Iris pigment epithelial cell (primary cell): Measurements from ENCODE around the gene PRKCA.

Experiments used
- DNase-seq: peaks from one replicate; pipeline ENCODE4 v3.0.0-alpha.2; 2011; ENCODE audit warnings: low read depth

The PRKCA gene

DNA sequence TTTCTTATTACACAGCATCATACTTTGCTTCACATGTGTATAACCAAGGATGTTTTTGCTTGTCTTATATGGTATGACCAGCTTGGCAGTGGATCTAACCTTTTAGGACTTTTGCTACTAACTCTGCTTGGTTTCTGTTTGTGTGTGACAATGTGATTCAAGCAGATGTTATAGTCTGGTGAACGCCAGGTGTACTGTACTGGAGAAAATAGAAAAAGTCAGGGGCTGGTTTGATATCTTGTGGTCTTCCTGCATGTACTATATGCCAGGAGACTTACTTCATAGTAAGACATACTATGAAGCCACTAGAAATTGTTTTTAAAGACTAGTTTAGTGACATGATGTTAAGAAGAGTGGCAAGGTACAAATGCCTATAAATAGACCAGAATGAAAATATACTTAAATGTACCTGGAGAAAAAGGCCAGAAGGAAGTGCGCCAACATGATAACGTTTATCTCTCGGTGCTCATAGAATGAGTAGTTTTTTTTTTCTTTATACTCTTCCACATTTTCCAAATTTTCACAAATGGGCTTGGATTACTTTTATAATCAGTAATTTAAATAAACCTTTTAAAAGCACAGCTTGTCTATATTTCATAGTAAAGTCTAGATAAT, 112.3 kb downstream of the PRKCA start:
- DNase-seq, result no peak

DNA sequence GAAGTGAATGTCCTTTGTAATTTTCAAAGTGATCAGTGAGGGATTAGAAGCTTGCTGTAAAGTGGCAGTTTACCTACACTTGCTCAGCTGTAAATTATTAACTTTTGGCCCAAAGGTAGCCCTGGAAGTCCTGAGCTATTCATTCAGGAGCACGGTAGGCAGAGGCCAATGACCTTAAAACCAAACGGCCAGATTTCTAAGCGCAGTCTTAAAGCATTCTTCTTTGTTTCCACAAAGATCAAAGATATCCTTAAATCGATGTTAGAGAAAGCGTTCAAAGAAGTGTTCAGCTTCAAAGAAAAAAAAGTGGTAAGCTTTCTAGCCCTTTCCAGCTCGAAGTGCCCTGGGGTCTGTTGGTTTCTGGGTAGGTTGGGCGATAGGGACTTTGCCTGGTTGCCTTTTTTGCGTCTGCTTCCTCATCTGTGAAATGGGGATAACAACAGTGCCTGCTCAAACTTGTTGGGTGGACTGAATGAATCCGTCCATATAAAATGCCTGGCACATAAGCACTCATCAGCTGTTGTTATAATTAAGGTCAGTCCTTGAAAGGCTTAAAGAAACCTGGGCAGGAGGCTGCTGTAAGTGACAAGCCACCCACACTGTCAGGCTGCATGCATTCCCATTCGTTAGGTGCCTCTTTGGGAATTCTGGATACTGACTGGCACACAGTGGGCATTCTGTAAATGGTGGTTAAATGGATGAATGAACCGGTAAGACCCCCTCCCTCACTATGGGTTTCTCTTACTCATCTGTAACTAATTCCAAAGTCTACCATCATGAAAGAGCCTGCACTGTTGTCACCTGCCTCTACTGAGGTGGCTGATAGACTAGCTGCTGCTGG, 113.2 kb downstream of the PRKCA start:
- no peak for DNase-seq

DNA sequence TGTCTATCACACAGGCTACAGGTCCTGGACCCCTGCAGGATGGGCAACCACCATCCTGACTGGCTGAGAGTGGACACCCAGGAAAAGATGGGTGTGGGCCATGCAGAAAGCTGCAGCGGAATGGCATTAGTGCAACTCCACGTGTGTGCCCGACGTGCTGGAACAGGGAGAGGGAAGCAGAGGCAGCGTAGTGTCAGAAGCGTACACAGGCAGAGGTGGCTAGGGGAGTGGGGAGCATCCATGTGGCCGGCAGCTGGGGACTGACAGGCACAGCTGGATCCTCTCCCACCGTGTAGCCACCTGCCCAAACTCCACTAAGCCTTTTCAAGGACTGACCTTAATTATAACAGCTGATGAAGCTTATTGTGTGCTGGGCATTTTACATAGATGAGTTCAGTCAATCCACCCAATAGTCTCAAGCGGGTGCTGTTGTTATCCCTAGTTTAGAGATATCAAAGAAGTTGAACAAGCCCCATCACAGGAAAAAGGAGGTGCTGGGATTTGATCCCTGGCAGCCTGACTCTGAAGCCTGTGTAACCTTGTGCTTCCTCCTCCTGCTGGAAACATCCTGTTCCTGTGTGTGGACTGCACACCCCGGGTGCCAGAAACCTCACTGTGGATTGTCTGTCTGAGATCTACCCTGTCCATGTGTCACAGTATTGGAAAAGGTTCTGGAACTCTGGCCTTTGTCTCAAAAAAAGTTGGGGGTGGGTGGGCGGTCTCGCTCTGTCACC, 114.0 kb downstream of the PRKCA start:
- no peak for DNase-seq

DNA sequence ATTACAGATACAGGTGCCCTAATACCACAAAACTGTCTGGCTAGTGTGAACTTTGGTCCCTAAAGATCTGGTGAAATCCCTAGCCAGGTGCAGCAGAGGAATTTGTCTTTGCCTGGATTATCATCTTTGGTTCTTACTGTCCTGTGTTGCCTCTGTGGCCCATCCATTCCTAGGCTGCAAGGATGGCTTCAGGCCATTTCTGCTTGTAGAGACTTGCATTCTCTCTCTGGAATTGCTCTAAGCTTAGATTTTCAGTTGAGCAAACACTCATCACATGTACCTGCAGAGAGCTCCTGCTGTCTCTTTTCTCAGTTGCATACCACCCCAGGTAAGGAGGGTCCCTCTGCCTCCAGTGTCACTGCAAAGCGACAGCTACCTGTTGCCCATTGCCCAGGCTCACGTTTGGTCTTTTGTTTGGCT, 114.9 kb downstream of the PRKCA start:
- DNase-seq, result no peak

DNA sequence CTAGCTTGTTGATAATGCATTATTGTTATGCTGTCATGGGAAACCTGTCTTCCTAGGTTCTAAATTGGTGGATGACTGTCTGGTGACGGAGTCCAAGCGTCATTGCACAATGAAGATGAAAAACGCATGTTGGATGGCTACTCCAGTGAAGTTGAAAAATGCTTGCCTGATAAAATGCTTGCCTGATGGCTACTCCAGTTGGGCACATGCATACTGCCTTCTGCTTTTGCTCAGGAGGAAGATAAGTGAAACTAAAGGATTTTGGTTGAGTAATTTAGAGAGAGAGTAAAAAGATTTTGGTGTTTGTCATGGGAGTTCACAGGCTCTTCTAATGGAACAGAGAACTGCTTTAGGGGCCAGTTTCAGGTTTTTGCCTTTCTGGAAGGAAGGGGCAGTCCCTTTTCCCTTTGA, 118.6 kb downstream of the PRKCA start:
- peak; percentile 40 for DNase-seq

DNA sequence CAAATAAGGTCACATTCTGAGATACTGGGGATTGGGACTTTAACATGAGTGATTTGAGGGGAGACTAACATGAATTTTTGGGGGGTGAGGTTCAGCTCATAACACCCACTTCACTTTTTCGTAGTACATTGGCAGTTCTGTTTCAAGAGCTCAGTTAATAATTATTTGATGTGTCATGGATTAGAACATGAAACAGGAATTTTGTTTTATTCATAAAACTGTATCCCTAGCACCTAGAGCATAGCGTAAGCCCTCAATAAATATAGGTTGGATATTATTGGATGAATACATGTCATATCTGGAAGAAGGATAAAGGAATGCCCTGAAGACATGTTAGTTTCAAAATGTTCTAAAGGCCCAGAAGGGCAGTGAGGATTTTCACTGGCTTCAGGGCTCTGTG, 119.8 kb downstream of the PRKCA start:
- DNase-seq, result peak; percentile 48

DNA sequence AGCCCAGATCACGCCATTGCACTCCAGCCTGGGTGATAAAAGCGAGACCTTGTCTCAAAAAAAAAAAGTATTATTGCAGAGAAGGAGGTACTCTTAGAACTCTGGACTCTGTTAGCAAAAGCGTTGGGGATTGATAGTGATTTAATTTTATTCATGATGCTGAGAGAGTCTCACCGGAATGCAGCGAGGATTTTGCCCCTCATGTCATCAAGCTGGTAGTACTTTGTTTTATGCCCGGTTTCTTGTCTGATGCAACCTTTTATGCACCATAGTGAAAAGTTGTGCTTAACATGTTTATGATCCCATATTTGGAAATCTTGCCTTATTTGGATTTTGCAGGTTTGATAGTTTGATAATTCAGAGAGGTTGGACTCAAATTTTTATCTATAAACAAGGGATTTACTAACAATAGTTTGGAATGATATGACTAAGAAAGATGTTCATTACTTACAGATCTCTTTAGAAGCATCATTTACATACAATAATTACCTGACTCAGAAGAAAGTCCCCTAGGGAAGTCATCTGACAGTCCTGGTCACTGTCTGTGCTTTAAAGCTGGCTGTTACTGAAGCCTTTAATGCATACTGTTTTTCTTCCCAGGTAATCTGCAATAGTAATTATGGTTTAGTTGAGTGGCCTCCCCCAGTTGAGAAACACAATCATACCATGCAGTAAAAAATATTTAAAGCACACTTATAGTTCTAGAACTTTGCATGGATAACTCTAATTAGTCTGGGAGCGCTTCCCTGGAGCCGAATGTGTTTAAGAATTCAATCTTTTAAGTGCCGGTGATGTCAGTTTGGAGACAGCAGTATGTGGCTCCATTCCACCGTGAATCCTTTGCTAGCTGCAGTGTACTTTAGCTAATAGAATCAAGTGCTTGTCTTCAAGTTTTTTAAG, 120.9 kb downstream of the PRKCA start:
- DNase-seq, result no peak

DNA sequence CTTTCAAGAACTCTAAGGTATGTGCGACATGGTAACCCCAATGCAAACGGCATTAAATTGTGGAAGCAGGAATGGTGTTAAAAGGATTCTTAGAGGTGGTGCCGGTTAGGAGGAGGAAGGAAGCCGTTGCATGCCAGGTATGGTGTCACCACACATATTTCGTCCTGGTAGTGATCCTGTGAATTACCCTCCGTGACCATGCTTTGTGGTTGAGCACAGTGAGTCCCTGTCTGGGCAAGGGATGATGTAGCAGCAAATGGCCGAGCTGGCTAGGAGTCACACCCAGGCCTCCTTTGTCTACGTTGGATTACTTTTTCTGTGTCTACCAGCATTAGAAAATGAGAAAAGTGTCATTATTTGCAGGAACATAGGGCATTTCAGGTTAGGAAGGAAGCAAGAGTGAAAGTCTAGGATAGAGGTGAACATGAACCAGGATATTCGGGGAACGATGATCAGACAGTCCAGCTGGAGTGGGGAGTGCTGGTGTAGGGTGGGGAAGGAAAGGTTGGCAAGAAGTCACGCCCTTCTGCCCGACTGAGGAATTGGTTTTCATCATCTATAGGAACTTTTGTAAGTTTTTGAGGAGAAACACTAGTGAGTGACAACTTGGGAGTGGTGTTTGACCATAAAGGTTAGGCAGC, 123.5 kb downstream of the PRKCA start:
- DNase-seq, result no peak

DNA sequence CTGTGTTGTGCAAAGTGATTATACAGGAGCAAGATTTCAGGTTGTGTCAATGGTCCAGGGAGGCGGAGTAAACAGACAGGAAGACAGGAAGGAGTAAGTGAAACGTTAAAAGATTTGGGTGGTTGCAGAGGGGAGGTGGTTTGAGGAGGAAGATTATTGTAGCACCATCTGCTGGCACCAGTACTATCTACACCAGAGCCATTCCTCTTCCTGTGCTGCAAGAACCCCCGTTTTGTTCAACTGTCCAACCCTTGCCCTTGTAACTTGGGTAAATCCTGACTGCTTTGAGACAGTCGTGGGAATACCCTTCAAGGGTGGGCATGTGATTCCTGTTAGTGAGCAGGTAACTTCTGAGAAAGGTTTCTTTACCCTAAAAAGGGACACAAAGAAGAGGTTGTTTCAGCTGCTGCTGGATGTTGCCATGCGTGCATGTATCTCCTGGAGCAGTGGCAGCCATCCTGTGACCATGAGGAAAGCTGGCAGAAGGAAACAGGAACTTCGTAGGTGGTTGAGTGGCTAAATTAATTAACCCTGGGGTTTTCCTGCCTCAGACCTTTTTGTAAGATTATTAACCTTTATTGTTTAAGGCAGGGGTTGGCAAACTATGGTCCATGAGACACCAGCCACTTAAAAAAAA, 124.1 kb downstream of the PRKCA start:
- DNase-seq, result peak; percentile 46

DNA sequence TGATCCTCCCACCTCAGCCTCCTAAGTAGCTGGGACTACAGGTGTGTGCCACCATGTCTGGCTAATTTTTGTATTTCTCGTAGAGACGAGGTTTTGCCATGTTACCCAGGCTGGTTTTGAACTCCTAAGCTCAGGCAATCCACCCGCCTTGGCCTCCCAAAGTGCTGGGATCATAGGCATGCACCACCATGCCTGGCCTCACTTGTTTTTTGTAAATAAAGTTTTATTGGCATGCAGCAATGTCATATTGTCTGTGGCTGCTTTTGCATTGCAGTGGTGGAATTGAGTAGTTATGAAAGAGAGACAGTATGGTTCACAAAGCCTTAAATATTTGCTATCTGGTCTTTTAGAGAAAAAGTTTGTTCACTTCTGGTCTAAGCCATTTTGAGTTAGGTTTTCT, 124.7 kb downstream of the PRKCA start:
- no peak for DNase-seq

DNA sequence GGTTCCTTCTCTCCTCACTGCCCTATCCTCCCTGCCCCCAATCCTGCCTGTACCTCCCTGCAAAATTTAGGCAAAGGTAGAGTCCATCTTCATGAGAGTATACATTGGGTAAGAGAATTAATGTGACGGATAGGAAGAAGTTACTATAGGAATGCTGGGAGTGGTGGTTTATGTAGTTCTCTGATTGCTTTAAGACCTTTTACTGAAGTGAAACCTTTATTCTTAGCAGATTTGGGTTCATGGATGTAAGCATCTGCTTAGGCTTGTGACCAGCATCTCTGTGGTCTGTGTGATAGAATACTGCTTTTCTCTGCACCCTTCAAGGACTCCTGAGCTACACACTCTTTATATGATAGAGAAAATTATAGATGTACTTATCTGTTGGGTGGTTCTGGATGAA, 127.3 kb downstream of the PRKCA start:
- DNase-seq, result no peak

DNA sequence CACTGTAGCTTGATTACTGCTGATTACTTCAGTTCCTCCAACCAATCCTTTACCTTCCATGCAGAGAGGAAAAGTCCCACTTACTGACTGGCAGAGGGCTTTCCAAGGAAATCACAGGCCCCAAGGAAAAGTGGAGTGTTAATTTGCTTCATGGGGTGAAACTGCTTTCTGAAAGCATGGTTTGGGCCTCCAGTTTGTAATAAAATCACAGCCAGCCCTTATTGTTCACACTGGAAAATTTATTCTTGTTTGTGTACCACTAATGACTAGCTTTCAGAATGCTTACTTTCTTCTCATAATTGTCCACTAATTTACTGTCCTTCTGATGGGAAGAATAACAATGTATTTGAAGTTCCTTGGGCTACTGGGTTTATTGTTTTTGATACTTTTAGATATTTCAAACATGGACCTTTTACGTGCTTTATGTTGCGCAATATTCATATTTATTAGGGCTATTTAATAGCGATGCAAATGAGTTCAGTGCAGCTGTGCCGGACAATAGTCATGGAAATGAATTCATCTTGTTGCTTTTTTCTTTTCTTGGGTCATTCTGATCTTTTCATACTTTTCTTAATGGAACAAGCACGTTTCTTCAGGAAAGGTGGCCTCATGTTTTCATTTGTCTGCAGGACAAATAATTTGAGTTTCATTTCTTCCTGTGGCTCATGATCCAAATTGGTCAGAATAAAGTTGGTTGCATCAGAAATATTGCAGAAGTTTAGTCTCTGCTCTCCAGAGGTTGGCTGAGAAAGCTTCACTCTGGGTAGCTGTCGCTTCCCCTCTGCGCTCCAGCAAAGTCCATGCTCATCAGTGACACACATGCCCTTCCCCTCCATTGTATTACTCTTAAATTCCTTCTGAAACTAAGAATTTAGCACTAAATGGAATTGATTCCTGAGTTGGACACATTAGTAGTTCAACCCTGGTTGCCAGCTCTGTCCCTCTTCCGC, 128.7 kb downstream of the PRKCA start:
- no peak for DNase-seq

DNA sequence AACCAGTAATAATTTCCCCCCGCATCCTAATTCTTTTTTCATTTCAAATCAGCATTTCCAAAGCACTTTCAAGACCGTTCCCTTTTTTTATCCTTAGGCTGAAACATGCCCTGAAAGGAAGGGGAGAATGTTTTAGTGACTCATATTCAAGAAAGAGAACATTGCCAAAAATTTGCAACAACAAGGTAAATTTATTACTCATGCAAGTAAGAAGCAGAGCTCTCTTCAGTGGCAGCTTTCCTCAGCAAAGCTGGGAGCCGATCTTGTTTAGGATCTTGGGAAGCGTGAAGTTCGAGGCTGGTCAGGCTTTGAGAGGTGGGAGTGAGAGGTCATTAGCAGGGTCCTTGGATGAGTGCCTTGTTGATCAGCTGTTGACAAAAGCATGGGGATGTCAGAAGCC, 129.5 kb downstream of the PRKCA start:
- DNase-seq, result peak; percentile 88

DNA sequence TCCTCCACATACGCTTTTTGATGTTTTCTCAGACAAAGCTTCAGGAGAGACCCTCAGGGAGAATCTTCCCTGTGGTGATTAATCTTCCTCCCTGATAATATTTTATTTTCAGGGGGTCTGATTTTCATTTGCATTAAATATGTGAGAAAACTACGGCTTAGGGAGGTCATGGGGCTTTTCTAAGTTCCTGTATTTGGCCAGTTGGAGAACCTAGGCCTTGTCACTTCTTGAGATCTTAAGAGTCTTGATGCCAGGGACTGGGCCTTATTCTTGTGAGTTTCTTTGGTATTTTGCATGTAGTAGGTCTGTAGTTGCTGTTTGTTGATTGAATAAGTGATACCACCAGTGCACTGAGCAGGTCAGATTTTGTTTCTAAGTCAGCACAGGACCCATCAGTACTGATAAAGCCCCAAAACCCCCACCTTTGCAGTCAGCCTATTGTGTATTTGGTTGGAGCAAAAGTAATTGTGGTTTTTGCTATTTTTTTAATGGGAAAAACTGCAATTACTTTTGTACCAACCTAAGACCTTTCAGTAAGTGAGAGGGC, 130.1 kb downstream of the PRKCA start:
- DNase-seq, result no peak

DNA sequence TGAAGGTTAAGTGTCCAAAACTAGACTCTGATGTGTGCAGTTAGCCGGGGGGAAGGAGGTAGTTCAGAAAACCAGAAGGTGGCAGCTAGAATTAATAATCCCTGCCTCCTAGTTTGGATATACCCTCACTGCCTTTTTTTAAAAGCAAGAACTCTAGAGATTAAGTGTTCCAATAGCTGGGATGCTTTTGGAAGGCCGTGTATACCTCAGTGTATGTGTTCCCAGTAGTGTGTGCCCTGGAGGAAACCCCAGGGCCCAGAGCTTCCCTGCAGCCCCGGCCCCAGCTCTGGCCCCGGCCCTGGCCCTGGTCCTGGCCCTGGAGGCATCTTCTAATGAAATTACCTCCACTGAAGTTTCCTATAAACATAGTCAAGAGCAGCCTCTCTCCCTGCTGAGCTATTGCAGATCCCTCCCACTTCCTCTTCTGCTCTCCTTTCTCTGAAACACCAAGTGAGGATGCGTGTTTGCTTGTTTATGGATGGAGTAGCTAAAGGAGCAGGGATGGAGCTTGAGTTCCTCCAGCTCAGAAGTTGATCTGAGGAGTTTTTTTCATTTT, 130.7 kb downstream of the PRKCA start:
- DNase-seq, result peak; percentile 66

DNA sequence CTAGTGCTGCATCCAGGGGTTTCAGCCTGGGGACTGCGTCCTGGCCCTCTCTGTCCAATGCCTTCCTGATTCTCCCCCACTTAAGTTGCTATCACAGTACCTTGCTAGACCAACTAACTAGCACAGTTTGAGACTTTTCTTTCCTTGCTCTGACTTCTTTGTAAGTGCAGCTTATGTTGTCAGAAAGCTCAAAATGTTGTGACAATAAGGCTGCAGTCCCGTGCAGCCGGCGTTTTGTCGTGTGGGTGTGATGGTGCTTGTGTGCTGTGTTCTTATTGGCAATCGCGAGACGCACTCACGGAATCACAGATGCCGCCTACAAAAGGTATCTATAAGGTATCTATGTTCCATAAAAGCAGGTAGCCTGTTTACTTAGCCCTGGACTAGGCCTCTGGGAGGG, 132.8 kb downstream of the PRKCA start:
- no peak for DNase-seq

DNA sequence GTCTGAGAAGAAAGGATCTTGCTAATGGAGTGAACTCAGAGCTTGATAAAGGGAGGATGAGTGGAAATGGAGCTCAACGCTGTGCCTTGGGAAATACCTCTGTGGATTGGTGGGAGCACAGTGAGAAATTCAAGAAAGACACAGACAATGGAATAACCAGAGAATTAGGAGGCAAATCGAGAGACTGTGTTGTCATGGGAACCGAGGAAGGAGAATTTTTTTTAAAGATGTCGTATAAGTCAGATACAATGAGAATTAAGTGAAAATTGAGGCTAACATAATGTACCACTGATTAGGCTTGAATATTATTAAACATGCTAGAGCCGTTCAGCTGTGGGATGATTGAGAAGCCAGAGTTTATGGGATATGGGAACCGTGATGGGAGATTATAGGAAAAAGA, 134.2 kb downstream of the PRKCA start:
- no peak for DNase-seq

DNA sequence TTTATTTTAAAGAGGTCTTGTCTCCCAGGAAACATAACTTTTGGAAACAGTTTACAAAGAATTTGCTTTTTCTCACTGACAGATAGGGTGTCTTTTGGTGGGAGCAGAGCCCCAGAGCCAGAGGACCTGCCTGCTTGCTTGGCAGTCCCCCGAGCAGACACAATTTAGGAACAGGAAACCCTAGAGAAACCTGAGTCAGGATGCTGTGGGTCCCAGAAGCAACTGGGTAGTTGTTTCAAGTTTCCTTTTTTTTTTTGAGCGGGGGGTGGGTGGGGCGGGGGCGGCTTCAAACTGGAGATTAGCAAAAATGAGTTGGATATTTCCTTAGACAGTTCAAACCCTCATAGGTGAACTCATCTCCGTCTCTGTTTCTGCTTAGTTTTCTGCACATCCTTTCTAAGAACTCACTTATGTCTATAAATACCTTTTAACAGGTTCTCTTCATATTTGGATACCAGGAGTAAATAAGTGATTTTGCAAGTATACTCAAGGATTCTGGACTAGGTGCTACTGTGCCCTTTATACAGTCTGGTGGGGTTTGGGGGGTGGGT, 135.1 kb downstream of the PRKCA start:
- no peak for DNase-seq

DNA sequence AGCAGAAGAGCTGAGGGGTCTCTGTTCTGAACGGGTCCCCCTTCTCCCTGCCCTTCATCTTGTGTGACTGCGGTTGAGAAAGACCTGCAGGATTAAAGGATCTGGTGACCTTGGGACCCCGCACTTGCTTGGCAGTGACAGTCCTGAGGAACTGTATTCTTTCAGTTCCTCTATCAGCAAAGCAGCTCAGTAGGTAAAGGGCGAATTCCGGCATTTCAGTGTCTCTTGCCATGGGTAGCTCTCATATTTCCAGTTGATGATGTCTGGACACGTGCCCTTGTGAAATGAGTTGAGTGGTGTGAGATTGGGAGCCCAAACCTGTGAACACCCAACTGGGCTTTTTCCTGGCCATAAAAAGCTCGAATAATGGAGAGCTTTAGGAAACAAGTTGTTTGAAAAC, 135.7 kb downstream of the PRKCA start:
- no peak for DNase-seq
